Small intestine (tissue), 7 donors: Measurements from ENCODE around the gene SLC7A8. TPM values are rescaled to one million over a fixed set of nuclear protein-coding genes. Genes with fewer than 3 reads are reported as not detected.

Experiments used
- DNase-seq, 2 donors: peaks; one replicate each; pipeline versions ENCODE4 v3.0.0 to v3.0.0-alpha.2; 2013
- FAIRE-seq: peaks from 2 replicates; lab custom pipeline; 2012; peaks lifted over from hg19 to GRCh38; lab: Jason Lieb, UNC
- H3K27ac ChIP-seq, 3 donors: one replicate each; pipeline ENCODE4 v1.5.1; 2013; ENCODE audit warnings: low read length in 2 of 3, mild to moderate bottlenecking in 2 of 3, control low read depth in 1 of 3, inconsistent platforms in 1 of 3, low read depth in 1 of 3, moderate library complexity in 1 of 3
- H3K27me3 ChIP-seq, 3 donors: one replicate each; pipeline ENCODE4 v1.6.1; 2013; ENCODE audit warnings: low read length in 3 of 3, inconsistent platforms in 1 of 3; ENCODE audit not compliant: control insufficient read depth in 3 of 3, insufficient read depth in 3 of 3
- H3K36me3 ChIP-seq, 3 donors: one replicate each; pipeline ENCODE4 v1.6.1; 2013; ENCODE audit warnings: low read length in 3 of 3, inconsistent platforms in 1 of 3, low read depth in 1 of 3, mild to moderate bottlenecking in 1 of 3, moderate library complexity in 1 of 3; ENCODE audit not compliant: control insufficient read depth in 3 of 3, insufficient read depth in 2 of 3
- H3K4me1 ChIP-seq, 3 donors: one replicate each; pipeline ENCODE4 v1.6.1; 2013; ENCODE audit warnings: low read length in 2 of 3, inconsistent platforms in 1 of 3, low read depth in 1 of 3, mild to moderate bottlenecking in 1 of 3, moderate library complexity in 1 of 3; ENCODE audit not compliant: control insufficient read depth in 3 of 3, insufficient read depth in 2 of 3
- H3K4me3 ChIP-seq, 3 donors: one replicate each; pipeline ENCODE4 v1.5.1; 2013; ENCODE audit warnings: low read length in 3 of 3, control low read depth in 1 of 3, inconsistent platforms in 1 of 3, low read depth in 1 of 3, mild to moderate bottlenecking in 1 of 3, moderate library complexity in 1 of 3
- H3K9me3 ChIP-seq, 2 donors: one replicate each; pipeline ENCODE4 v1.6.1; 2013; ENCODE audit warnings: low read depth in 1 of 2, low read length in 1 of 2; ENCODE audit not compliant: control insufficient read depth in 2 of 2, insufficient read depth in 1 of 2
- WGBS, 3 donors: extraction: QIAGEN DNeasy Blood & Tissue Kit; methylation state at CpG; one replicate each; pipeline ENCODE4 v1.1.7; 2013; 5-methylcytosine and 5-hydroxymethylcytosine counted together
- polyA plus RNA-seq, 4 donors: library from polyadenylated mRNA; stranded (reverse) in 3 of 4; unstranded in 1 of 4; fragments of 200-250 nt in 3 of 4; fragments of 120-200 nt in 1 of 4; gene quantifications; one replicate each; pipeline versions ENCODE4 v1.2.1 to v1.2.3, GENCODE V29; 2013
- donor health status: healthy with polysubstance abuse.
- donor health status: control.
- donor health status: control.
- donor health status: Bipolar disorder and iron deficiency.
- donor health status: healthy.

Gene SLC7A8
- polyA plus RNA-seq, 4 donors = 11.3 to 69.2 (median 39.9) TPM

DNA sequence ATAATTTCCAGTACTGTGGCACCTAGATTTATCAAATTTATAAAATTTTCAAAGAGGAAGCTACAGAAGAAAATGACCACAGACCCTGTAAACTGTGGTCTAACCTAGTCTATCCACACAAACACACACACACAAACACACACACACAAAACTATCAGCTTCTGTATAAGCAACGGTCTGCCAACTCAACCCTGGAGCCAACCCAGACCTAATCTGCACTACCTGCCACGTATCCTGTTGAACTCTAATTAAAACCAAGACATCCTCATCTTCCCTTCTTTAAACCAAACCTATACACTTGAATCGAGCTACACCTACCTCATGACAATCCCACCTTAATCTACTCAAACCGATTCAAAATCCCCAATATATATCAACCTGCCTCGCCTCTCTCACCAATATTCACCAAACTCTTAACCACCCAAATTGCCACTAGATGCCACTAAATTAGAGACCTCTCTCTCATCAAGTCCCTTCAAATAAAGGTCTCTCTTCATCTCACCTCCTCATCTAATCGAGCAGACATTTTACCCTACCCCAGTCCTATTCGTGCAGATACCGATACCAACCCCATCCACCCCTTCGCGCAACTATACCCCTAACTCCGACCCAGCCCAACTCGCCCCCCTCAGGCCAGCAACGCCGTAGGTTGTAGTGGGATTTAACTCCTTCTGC lies 89.3 kb downstream of the SLC7A8 start:
- H3K27me3 ChIP-seq = no peaks in the 10 kb centered on the region
- no peak for DNase-seq
- H3K9me3 ChIP-seq = no peaks in the 10 kb centered on the region
- peak overlapping the region; percentile 37 to 81 (median 71) for H3K4me3 ChIP-seq
- H3K27ac ChIP-seq = peak overlapping the region; percentile 92 to 98 (median 96)
- 0 to 1% (median 0%) methylated on average over 14 of the region's 14 CpGs for WGBS, 3 donors
- peaks cover 0 to 23% (median 18%) of the 10 kb centered on the region in 3 donors for H3K4me1 ChIP-seq
- no peak for FAIRE-seq
- peaks cover 15 to 29% (median 17%) of the 10 kb centered on the region in 3 donors for H3K36me3 ChIP-seq

DNA sequence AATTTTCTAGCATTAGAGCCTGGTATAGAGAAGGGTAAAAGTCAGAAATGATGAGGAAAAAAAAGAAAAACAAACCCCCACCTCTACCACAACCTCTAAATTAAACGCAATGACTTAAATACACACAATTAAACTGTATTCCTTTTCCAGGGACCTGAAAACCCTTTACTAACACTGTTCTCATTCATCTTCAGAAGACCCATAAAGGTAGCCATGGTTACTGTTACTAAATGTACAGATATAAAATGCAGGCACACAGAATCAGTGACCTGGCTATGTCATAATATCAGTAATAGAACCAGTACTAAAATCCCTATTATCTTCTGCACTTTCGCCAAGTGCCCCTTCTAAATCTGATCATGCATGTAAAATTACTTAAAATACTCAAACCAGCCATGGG lies 89.9 kb downstream of the SLC7A8 start:
- 68 to 75% (median 71%) methylated on average over 2 of the region's 2 CpGs for WGBS, 3 donors
- H3K36me3 ChIP-seq = peaks cover 15 to 30% (median 16%) of the 10 kb centered on the region in 3 donors
- H3K4me1 ChIP-seq = peaks cover 0 to 23% (median 18%) of the 10 kb centered on the region in 3 donors
- FAIRE-seq = no peak
- H3K9me3 ChIP-seq = no peaks in the 10 kb centered on the region
- no peak overlapping the region for H3K27ac ChIP-seq
- no peak for DNase-seq
- H3K27me3 ChIP-seq = no peaks in the 10 kb centered on the region
- peak overlapping the region in 2 of 3 donors; percentile 71 to 81 for H3K4me3 ChIP-seq

DNA sequence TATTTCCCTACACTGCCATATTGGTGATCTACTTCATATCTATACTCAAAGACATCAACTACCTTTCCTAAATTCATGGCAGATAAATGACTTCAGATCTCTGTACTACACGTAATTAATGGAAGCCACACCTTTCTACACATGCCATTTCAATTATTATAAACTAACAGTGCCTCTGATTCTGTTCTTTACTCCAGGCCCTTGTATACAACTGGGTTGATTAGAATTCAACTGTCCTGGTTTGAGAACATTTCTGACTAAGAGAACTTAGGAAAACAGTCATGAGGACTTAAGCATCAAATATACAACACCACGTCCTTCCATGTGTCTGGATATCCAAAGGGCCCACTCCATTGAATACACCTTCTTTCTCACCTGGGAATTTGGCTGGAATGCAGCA lies 90.4 kb downstream of the SLC7A8 start:
- peaks cover 14 to 30% (median 15%) of the 10 kb centered on the region in 3 donors for H3K36me3 ChIP-seq
- no peak for FAIRE-seq
- 44 to 65% (median 60%) methylated on average over 2 of the region's 2 CpGs for WGBS, 3 donors

DNA sequence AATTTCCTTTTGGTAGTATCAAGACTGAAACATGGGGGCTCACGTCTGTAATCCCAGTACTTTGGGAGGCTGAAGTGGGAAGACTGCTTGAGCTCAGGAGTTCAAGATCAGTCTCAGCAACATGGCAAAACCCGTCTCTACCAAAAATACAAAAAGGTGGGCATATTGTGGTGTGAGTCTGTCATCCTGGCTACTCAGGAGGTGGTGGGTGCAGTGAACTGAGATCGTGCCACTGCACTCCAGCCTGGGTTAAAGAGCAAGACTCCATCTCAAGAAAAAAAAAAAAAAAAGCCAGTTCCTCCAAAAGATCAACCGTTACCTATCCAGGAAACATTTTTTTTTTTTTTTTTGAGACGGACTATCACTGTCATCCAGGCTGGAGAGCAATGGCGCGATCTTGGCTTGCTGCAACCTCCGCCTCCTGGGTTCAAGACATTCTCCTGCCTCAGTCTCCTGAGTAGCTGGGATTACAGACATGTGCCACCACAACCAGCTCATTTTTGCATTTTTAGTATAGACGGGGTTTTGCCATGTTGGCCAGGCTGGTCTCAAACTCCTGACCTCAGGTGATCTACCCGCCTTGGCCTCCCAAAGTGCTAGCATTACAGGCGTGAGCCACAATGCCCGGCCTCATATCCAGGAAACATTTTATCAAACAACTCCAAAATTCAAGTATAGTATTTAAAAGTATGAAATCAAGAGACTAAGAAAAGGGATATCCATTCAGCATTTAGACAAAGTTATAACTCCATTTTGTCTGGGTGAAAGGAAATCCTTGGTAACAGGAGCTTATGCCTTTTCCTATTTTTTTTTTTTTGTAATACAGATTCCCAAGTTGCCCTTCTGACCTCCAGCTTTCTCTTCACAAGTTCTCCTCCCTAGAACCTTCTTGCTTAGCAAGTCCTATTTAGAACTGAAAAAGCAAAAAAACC lies 91.9 kb downstream of the SLC7A8 start:
- Histone ChIP-seq H3K27ac (no peak overlapping the region), H3K27me3 (no peaks in the 10 kb centered on the region), H3K36me3 (peaks cover 13 to 24% (median 14%) of the 10 kb centered on the region in 3 donors), H3K4me1 (peaks cover 0 to 17% (median 13%) of the 10 kb centered on the region in 3 donors), H3K4me3 (no peak overlapping the region), H3K9me3 (no peaks in the 10 kb centered on the region)
- FAIRE-seq (no peak), DNase-seq (no peak)
- 83 to 86% (median 85%) methylated on average over 12 of the region's 12 CpGs for WGBS, 3 donors

More for the DNA sequence above, 90.4 kb downstream of the SLC7A8 start:
- Histone ChIP-seq H3K4me1 (peaks cover 0 to 23% (median 18%) of the 10 kb centered on the region in 3 donors), H3K9me3 (no peaks in the 10 kb centered on the region), H3K27me3 (no peaks in the 10 kb centered on the region), H3K4me3 (no peak overlapping the region), H3K27ac (no peak overlapping the region)
- no peak for DNase-seq

DNA sequence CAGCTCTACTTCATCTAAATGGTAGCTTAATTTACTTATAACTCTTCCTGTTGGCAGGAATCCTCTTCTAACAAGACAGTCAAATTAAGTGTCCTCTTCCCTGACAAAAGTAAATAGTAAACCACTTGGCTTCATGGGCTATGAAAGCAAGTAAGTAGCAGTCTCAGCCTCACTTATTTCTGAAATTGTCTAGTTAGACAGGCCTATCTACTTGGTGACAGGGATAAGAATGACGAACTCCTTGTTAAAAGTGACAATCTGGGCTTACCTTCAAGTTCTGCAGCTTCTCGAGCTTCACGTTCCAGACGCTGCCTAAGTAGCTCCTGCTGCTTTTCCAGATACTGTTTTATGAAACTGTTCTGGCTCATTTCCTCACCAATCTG lies 93.2 kb downstream of the SLC7A8 start:
- FAIRE-seq (no peak), DNase-seq (no peak)
- no peak overlapping the region for H3K27ac ChIP-seq
- H3K4me3 ChIP-seq = no peak overlapping the region
- H3K27me3 ChIP-seq = no peaks in the 10 kb centered on the region
- peaks cover 0 to 24% (median 11%) of the 10 kb centered on the region in 3 donors for H3K4me1 ChIP-seq
- H3K9me3 ChIP-seq = no peaks in the 10 kb centered on the region
- H3K36me3 ChIP-seq = peaks cover 15 to 25% (median 18%) of the 10 kb centered on the region in 3 donors
- WGBS, 3 donors = 82 to 92% (median 91%) methylated on average over 4 of the region's 4 CpGs

DNA sequence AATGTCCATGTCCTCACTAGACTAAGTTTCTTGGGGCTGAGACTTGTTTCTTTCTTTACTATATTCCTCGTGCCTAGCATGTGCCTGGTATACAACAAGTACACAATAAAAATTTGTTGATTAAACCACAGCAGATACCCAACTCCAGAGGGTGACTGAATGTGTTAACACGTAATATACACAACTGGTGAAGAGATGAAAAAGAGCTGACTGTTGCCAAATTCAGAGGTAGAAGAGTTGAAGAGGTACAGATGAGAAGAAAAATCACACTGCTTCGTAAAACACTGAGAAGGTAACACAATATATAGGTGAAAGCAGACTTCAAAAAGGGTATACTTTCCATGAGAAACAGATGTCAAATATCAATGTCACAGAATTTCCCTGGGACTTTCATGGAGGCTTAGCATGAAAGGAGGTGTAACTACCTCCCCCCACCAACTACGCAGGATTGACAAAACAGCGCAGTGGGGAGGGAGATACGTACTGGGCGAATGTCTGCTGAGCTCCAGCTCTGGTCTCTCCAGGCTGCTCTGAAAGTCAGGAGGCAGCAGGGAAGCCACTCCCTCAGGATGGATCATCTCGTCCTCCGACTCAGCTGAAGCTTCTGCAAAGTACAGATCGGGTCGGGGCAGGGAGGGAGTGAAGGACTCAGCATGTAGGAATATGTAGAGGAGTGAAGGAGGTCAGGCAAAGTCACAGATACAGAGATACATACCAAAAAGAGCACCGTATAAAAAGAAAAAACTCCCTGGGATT lies 93.8 kb downstream of the SLC7A8 start:
- peaks cover 15 to 30% (median 20%) of the 10 kb centered on the region in 3 donors for H3K36me3 ChIP-seq
- FAIRE-seq (no peak), DNase-seq (no peak)
- 92 to 97% (median 93%) methylated on average over 12 of the region's 12 CpGs for WGBS, 3 donors
- H3K27ac ChIP-seq = no peak overlapping the region
- no peaks in the 10 kb centered on the region for H3K27me3 ChIP-seq
- H3K4me1 ChIP-seq = peaks cover 0 to 24% (median 11%) of the 10 kb centered on the region in 3 donors
- no peak overlapping the region for H3K4me3 ChIP-seq
- H3K9me3 ChIP-seq = no peaks in the 10 kb centered on the region

DNA sequence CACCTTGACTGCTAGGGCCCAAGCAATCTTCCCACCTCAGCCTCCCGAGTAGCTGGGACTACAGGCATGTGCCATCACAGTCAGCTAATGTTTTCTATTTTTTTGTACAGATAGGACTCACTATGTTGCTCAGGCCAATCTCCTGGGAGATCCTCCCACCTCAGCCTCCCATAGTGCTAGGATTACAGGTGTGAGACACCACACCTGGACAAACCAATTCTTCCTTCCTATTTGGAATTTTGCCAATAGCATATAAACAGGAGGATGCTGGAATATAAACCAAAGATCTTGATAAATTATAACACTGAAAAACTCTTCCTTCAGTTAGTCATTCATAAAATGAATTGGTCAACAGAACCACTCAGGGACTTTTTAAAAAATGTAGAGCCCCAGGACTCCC lies 96.9 kb downstream of the SLC7A8 start:
- Histone ChIP-seq H3K4me1 (peaks cover 0 to 9% (median 0%) of the 10 kb centered on the region in 3 donors), H3K36me3 (peaks cover 14 to 48% (median 20%) of the 10 kb centered on the region in 3 donors), H3K9me3 (no peaks in the 10 kb centered on the region), H3K27ac (peak overlapping the region in 1 of 3 donors; percentile 69), H3K27me3 (no peaks in the 10 kb centered on the region), H3K4me3 (no peak overlapping the region)
- DNase-seq (no peak), FAIRE-seq (no peak)
- 83 to 93% (median 92%) methylated on average over 1 of the region's 1 CpG for WGBS, 3 donors

DNA sequence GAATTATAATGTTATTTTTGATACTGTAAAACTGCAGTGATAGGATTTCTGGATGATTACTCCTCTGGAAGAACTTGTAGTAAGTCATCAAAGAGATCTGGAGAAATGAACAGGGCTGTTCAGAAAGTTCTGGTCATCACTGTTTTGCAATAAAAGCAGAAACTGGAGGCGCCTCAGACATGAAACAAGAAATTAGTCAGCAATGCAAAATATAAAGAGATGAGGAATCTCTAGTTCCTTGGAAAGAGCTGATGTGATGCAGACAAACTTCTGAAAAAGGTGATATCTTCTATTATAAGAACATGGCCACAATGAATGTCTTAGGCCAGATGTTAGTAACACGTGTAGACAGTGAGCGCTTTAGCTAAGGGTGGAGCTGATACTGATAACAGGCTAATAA lies 98.0 kb downstream of the SLC7A8 start:
- no peak for FAIRE-seq
- no peaks in the 10 kb centered on the region for H3K9me3 ChIP-seq
- peak; percentile 46 to 47 for DNase-seq
- H3K36me3 ChIP-seq = peaks cover 20 to 45% (median 24%) of the 10 kb centered on the region in 3 donors
- peak overlapping the region in 2 of 3 donors; percentile 10 to 69 for H3K27ac ChIP-seq
- H3K4me1 ChIP-seq = peaks cover 0 to 9% (median 0%) of the 10 kb centered on the region in 3 donors
- H3K4me3 ChIP-seq = no peak overlapping the region
- 44 to 64% (median 48%) methylated on average over 3 of the region's 3 CpGs for WGBS, 3 donors
- no peaks in the 10 kb centered on the region for H3K27me3 ChIP-seq
